GM21529 (cell line): Measurements from ENCODE around the gene GDPD5.

Experiments used
- ATAC-seq: cut with Tn5 transposase; IDR thresholded peaks from one replicate; pipeline ENCODE4 v1.9.1; 2021; ENCODE audit not compliant: unreplicated experiment

GDPD5 gene

DNA sequence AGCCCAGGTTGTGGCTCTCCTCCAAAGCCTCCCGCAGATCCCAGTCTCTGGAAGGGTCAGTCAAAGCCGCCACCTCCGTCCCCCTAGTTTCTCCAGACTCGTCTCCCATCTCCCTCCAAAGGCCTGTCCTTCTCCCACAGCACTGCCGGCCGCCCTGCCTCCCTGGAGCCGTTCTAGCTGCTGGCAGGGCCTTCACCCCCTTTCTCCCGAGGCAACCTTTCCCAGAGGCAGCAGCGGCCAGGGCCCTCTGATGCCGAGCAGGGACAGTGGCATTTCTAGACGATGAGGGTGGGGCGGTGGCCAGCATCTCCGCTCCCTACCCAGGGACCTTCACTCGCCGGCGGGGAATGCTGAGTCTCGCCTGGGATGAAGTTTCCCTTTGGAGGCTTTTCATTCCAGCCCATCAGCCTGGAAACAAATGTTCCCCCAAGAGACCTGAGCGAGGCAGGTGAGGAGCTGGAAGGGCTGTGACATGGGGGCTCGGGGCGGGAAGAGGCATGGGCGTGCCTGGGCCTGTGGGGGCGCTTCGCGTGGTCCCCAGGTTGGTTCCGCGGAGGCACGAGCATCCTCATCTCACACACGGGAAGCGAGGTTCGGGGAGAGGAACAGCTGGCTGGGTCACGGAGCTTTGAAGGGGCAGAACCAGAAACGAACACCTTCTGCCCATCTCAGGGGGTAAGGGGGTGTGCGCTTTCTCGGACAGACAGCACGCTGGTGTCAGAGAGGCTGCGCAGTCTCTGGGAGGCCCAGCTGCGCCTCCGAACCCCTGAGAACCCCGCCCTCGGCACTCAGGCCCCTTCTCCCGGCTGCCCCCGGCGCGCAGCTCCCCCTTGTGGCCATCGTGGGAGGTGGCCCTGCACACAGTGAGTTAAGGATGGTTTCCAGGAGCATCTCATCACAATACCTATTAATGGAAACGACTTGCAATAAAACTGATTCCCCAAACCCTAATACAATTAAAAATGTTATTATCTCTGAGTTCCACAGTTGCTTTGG, 74.6 kb downstream of the GDPD5 start:
- no peak for ATAC-seq

DNA sequence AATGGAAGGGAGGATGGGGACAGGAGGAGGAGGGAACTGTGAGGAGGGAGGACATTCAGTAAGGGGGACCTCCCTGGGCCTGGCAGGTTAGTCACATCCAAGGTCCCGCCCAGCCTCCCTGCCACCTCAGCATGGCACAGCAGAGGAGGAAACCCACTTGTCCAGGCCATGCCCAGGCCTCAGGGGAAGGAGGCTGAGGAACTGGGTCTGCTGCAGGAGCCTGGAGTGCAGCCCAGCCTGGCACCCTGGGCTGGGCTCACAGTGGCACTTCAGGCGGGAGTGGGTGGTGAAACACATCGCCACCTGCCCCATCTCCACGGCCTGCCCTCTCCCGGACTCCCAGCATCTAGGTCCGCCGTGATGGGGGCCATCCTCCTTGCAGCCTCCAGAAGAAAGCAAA, 75.5 kb downstream of the GDPD5 start:
- no peak for ATAC-seq

DNA sequence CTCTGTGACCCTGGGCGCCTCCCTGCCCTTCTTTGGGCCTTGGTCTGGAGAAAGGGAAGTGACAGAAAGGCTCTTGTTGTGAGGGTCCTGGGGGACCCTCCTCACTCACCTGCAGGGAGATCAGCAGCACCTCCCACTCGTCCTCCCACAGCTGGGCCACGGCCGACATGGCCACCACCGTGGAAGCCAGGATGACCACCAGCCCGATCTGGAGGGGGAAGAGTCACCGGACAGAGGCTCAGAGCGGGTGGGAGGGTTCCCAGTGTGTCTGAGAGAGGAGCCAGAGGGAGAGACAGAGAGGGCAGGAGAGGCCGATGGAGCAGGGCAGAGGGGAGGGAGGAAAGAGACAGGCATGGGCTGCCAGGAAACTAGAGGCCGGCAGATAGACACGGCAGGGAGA, 76.0 kb downstream of the GDPD5 start:
- no peak for ATAC-seq

DNA sequence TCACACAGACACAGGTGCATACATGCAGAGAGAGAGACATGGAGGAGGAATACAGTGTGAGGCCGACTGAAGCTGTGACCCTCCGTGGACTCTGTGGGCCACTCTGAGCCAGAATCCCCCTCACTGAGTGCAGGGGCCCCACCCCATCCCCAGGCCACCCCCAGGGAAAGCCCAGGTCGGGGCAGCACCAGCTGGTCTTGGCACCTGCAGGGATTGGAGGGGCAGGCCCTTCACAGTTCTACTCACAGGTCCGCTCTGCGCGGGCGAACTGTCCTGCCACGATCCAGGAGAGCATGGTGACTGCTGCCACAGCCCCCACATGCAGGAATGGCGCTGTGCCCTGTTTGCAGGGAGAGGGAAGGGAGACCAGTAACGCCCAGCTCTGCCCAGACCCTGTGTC, 76.5 kb downstream of the GDPD5 start:
- ATAC-seq = no peak

DNA sequence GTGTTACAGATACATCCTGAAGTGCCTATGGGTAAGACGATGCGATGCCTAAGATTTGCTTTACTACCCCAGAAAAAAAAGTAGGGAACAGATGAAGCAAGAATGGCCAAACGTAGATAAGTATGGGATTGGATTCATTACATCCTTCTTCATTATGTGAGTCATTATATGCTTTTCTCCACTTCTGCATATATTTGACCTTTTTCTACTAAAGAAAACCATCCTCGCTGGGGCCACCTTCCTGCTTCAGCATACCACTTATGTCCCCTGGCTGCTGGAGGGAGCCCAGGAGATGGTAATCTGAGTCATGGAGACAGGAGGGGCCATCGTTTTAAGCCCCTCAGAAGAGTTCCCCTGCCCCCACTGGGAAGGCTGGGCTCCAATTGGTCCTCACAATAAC, 78.3 kb downstream of the GDPD5 start:
- ATAC-seq = no peak

DNA sequence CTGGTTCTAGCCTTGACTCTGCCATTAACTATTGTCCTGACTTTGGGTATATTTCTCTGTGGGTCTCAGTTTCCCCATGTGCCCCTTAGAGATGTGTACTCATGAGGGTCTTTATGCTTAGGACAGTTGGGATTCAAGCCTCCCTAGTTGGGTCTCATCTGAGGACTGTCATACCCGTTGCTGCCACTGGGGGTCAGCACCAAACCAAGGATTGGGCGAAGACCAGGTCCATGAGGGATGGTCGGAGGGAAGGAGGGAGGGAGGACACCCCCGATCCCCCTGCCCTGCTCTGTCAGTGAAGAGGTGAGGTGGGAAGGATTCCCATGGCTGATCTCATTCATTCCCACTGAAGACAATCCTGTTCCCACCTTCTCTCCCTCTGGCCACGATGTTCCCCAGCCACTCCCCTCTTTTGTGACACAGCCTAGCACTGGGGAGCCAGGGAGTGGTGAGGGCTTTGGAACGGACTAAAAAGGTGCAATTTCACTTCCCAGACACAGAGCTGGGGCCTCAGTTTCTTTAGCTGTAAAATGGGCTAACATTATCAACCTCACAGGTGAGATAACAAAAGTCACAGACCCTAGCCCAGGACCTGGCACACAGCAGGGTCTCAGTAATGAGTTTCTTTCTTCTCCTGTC, 80.3 kb downstream of the GDPD5 start:
- ATAC-seq = peak; percentile 57

DNA sequence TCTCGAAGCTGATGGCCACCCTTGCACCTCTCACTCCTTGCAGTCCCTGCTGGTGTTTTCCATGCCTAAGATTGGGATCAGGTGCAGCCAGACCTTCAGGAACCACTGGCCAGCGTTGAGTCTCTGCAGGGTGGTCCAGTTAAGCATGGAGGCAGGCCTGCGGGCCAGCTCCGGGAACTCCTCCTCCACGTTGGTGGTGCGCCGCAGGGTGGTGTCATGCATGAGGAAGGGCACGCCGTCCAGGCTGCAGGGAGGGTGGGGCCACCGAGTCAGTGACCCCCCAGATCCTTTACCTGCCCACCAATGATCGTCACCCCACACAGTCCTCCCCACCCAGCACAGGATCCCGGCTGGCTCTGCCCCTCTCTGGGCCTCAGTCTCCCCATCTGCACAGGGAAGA, 82.7 kb downstream of the GDPD5 start:
- ATAC-seq = no peak

DNA sequence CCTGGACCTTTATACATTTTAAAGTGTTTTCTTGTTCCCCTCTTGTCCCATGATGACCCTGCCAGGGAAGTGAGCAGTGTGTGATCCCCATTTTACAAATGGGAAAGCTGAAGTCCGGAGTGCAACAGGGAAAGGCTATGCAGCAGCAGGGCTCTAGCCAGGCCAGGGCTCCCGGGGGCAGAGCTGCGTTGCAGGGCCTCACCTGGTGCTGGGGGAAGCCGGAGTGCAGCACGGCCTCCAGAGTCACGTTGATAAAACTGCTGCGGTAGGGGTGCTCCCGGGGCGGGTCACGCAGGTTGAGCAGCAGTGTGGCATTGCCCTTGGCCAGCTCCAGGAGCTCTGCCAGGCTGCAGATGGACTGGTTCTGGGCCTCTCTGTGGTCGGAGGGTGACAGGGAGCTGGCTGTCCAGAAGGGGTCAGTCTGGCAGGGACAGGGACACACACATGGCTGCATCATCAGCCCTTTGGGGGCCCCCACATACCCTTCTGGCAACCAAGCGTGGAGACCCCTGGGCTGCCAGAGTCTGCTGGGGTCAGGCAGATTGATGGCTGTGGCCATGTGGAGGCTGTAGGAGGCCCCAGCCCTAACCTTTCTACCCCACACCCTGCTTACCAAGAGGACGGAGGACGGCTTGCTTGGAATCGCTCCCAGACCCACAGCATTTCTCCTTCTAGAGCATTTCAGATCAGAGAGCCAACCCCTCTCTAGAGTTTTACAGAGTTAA, 83.4 kb downstream of the GDPD5 start:
- no peak for ATAC-seq

DNA sequence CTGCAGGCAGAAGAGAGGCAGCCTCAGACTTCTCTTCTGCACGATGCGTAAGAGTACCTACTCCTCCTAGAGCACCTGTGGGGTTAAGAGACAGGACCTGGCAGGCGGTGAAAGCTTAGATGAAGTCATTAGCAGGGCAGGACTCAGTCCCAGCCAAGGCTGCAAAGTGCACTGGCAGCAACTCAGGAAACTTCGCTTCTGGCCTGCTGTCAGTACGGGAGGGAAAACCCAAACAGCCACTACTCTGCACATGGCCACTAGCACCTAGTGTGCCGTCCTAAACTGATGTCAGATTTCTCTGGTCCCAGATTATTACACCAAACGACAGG, 84.0 kb downstream of the GDPD5 start:
- ATAC-seq = no peak

DNA sequence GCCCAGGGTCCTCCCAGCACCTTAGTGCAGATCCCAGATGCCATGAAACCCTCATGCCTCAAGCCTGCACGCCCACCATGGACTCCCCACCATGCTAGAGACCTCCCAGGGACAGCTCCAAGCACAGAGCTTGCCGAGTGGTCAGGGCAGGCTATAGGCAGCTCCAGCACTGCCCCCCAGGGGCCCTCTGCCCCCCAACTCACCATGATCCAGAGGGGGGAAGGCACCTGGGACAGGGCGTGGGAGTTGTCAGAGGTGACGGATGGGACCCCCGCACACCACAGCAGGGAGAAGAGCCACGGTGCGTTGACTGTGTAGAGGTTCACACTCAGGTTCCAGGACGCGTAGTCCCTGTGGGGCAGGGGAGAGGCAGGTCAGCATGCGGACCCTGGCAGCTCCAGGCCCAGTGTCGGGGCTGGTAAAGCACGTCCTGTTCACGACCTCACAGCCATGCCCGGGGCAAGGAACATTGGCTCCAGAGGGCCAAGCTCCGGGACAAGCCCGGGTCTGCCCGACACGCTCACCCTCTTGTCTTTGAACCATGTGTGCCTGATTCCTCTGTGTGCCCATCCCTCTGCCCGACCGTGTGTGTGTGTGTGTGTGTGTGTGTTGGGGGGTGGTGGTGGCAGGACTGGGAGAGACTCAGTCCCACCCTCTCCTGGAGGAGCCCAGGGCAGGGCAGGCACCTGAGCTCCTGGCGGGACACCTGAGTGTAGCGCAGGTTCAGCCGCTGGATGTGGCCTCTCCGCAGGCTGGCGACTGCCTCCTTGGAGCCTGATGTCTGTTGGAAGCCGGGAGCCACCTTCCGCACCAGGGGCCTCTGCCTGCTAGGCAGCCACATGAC, 84.6 kb downstream of the GDPD5 start:
- no peak for ATAC-seq

DNA sequence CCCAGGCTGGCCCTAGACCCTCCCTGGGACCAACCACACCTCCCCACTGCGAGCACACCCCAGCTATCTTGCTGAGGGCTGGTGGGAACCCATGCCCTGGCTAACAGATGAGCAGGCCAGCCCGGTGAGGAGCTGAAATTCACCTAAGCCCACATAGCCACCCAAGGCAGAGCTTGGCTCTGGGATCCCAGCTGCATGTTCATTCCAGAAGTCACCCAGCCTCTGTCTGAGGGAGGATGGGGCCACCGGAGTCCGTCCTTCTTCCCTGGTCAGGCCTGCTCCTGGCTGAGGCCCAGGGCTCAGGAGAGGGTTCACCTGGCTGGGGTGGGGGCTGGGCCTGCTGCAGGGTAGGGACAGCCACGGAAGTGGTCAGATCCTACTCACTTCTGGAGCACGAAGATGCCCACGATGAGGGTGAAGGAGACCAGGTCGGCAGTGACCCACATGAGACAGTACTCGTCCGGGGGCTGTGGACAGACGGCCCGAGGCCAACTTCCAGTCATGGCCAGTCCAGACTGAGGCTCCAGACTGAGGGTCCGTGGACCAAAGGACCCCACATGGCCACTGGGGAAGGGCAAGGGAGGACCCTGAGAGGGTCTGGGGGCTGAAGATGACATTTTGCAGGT, 86.1 kb downstream of the GDPD5 start:
- ATAC-seq = no peak

DNA sequence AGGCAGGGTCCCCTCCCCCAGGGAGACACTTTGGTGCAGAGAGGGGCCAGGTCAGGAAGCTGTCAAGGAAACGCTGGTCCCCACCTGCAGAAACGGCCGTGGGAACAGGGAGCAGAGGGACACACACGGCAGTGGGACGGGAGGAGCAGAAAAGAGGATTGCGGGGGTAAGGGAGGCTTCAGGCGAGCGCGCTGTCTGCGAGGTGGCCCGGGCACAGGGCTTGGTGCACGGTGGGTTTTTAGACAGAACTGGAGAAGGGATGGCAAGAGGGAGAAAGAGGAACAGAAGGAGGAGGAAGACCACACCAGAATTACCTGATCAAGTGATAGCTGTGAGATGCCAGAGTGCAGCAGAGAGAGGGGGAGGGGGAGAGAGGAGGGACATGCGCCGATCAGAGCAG, 86.7 kb downstream of the GDPD5 start:
- no peak for ATAC-seq

DNA sequence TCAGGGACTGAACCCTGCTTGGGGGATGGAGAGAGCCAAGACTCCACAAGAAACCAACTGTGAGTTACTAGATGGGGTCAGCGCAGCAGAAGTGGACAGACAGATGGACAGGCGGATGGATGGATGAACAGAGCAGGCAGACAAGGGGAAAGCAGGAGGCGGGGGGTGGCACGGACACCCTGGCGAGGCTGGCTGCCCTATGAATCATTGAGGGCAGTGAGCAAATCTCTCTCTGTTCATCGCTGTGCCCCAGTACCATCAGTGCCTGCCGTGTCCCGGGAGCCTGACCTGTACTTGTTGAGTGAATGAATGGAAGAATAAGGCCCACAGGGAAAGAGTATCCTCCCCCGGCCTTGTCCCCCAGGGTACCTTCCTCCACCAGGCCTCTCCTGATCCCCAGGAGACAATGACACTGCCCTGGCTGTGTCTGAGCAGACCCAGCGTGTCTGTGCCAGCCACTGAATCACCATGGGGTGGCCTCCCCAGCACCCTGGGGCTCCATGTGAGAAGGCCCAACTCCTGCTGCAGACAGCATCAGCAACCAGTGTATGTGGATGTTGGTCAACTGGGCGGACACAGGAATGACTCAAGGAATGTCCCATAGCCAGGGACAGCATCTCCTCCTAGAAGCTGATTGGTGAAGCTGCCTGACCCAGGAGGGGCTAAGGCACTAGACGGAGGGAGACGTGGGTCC, 87.6 kb downstream of the GDPD5 start:
- ATAC-seq = no peak

DNA sequence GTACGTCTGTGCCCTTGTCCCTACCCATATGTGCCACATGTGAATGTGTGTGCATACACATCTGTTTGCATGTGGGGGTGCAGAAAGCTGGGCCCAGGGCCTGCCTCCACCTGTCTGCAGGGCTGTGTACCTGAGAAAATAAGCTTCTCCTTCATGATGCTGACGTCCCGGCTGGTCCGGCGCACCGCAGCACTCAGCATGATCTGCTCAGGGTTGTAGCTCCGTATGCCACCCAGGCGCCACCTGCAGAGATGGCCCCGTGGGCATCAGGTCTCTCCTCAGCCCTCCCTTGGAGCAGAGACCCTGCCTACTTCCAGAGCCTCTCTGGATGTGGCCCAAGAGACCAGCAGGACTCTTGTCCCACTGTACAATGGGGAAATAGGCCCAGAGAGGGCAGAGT, 88.9 kb downstream of the GDPD5 start:
- ATAC-seq = no peak

DNA sequence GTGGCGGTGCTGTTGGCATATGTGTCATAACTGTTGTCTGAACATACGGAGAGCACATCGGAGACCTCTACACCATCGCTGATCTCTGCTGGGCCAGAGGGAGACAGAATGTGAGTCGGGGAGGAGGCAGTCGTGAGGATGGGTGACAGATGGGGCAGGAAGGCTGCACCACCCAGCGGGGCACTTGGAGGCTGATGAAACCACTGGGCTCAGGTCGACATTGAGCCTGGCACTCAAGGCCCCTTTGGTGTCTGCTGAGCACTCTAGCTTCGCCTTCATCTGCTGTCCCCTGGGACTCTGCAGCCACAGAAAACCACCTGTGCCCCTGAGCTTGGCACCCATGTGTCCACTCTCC, 90.2 kb downstream of the GDPD5 start:
- ATAC-seq = no peak

DNA sequence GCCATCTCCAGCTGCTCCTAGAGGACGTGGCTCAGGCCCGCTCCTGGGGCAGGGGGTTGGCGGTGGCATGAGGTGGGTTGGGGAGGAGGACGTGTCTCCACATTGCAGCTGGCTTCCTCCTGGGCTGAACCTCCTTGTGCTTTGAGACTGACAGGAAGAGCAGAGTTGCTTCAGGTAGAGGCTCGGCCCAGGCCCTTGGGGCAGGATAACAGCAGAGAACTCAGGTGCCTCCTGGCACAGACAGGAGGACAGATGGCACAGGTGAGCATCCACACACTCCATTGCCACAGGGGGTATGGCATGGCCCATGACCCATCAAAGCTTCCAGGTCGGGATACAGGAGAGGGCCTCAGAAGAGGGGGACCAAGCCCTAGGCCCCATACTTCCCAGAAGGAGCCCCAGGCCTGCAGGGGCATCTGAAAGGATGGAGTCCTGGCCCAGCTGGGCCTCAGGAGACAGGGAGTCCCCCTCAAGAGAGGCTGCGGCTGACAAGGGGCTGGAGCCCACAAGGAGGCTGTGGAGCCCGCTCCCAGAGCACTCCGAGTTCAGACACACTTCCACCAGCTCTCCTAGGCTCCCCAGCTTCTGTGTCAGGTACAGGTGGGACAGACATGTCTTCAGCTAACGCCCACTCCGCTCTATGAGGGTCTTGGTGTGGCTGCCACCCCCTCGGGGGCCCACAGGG, 90.7 kb downstream of the GDPD5 start:
- no peak for ATAC-seq

DNA sequence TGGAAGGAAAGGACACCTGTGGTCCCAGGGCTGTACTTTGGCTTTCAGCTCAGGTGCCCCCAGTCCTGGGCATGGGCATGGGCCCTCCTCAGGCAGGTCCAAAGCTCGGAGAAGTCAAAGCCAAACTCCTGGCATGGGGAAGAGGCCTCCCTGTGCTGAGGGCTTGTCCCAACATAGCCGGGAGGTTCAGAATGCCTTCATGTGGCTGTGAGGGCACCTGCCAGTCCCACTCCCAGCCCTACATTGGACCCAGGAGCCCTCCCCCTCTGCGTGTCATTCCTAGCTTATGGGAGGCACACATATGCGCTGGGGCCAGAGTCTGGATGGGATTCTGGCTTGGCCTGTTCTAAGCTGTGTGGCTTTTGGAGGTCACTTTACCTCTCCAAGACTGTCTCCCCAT, 91.7 kb downstream of the GDPD5 start:
- no peak for ATAC-seq

DNA sequence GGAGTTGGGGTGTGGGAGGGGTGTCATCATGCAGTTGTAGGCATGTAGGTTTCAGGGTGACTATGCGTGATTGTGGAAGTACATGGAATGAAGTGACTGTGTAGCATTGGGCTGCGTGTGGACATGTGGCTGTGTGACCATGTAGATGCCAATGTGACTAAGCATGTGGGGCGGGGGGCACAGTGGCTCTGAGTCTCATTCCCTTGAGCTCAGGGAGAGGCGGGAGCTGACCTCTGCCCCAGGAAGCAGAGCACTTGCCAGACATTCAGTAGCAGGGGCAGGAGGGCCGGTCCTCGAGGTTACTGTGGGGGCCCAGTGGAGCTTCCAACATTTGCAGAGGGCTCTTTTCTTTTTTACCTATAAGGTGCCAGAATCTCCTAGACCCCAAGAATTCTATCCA, 92.3 kb downstream of the GDPD5 start:
- ATAC-seq = no peak

DNA sequence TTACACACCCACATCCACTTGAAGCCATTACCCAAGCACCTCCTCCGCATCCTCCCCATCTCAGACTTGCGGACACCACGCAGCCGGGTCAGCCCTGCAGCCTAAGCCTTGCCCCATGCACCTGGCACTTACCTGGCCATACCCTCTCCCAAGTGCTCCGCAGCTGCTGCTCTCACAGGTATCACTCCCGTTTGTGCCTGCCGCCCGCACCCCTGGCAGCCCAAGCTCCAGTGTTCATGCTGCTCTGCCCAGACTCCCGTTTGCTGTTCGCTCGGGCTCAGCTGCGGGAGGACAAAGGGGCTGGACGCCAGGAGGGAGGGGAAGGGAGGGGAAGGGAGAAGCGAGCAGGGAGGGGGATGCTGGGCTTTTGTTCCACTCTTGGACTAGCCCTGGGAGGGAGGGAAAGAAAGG, 92.8 kb downstream of the GDPD5 start, which contains the start of gene KLHL35:
Gene KLHL35, minus strand, starts transcription at position 293 of the 411 bp plus-strand sequence. CDS start 2,574 bp downstream, outside the sequence.
- no peak for ATAC-seq
